Mononuclear cell (primary cell): Measurements from ENCODE around the gene NPC1L1. TPM values are rescaled to one million over a fixed set of nuclear protein-coding genes. Genes with fewer than 3 reads are reported as not detected.
"Not testable (repeated sequence)": the region's sequence is repeated elsewhere in the genome, so short reads cannot be mapped to it uniquely, and the experiment has no call there.

ENCODE experiments used
- H3K27me3 ChIP-seq: 2 replicates; pipeline ENCODE4 v1.6.0; 2011; ENCODE audit warnings: low read length, control low read depth; ENCODE audit not compliant: insufficient read depth
- H3K4me1 ChIP-seq: 2 replicates; pipeline ENCODE4 v1.5.1; 2011; ENCODE audit warnings: mild to moderate bottlenecking, low read length, control low read depth; ENCODE audit not compliant: insufficient read depth
- H3K4me3 ChIP-seq: 2 replicates; pipeline ENCODE4 v1.5.1; 2011; ENCODE audit warnings: mild to moderate bottlenecking, low read length, moderate library complexity
- H3K9me3 ChIP-seq: 2 replicates; pipeline ENCODE4 v1.5.1; 2011; ENCODE audit warnings: low read depth, mild to moderate bottlenecking, control low read depth, low read length
- total RNA-seq: library from RNA; depleted of rRNA; stranded (reverse); fragments of >200 nt; gene quantifications from one replicate; pipeline ENCODE4 v1.2.3, GENCODE V29; 2012

Gene NPC1L1
- total RNA-seq, 1 donor = not detected

DNA sequence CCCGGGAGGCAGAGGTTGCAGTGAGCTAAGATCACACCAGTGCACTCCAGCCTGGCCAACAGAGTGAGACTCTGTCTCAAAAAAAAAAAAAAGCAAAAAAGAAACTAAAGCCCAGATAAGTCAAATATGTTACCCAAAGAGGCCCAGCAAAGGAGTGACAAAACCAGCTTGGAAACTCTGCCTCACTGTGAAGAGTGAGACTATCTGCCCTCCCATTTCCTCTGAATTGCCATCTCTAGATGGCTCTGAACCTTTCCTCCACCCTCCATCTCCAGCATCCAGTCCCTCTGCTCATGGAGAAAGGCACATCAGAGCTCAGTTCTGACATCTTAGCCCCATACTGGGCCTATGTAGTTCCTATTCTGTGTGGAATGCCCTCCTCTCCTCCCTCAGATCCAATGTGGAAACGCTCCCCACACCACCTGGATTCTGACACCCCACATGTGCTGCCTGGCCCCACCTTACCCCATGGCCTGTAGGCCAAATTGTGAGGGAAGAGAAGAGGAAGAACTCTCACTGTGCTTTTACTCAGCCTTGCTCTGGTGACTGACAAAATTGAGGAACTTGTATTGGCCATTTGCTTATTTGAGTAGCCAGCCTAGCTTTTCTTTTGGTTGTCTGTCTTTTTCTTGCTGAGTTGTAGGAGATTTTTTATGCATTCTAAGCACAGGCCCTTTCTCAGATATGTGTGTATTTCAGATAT lies 32.7 kb downstream of the NPC1L1 start:
- Histone ChIP-seq H3K9me3 (no peaks in the 10 kb centered on the region), H3K4me3 (no peak overlapping the region), H3K4me1 (no peaks in the 10 kb centered on the region)

DNA sequence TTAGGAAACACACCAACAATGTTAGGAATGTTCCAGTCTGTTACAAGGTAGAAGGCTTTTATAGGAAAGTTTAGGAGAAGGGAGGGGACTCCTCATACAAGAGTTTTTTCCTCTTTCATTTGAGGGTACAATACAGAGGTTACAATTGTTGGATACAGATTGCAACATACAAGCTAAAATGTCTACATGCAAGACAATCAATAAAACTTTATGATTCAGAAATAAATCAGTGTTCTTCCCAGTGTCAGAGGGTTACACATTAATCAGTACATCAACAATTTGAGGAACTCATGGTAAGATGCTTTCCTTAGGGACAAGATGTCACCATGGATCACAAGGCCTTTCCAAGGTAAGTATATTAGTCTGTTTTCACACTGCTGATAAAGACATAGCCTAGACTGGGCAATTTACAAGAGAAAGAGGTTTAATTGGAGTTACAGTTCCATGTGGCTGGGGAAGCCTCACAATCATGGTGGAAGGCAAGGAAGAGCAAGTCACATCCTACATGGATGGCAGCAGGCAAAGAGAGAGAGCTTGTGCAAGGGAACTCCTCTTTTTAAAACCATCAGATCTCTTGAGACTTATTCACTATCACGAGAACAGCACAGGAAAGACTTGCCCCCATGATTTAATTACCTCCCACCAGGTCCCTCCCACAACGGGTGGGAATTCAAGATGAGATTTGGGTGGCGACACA lies 34.4 kb downstream of the NPC1L1 start:
- H3K27me3 ChIP-seq, H3K4me3 ChIP-seq, H3K9me3 ChIP-seq, H3K4me1 ChIP-seq: not testable (repeated sequence)

More for the DNA sequence above, 32.7 kb downstream of the NPC1L1 start:
- H3K27me3 ChIP-seq = no peaks in the 10 kb centered on the region

DNA sequence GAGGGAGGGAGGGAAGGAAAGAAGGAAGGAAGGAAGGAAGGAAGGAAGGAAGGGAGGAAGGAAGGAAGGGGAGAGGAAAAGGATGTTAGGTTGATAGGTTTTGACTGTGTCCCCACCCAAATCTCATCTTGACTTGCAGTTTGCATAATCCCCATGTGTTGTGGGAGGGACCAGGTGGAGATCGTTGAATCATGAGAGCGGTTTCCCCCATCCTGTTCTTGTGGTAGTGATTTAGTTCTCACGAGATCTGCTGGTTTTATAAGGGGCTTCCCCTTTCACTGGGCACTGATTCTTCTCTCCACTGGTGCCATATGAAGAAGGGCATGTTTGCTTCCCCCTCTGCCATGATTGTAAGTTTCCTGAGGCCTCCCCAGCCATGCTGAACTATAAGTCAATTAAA lies 35.5 kb downstream of the NPC1L1 start:
- Histone ChIP-seq H3K4me3 (no peak overlapping the region), H3K4me1 (no peaks in the 10 kb centered on the region), H3K27me3 (no peaks in the 10 kb centered on the region), H3K9me3 (no peaks in the 10 kb centered on the region)

DNA sequence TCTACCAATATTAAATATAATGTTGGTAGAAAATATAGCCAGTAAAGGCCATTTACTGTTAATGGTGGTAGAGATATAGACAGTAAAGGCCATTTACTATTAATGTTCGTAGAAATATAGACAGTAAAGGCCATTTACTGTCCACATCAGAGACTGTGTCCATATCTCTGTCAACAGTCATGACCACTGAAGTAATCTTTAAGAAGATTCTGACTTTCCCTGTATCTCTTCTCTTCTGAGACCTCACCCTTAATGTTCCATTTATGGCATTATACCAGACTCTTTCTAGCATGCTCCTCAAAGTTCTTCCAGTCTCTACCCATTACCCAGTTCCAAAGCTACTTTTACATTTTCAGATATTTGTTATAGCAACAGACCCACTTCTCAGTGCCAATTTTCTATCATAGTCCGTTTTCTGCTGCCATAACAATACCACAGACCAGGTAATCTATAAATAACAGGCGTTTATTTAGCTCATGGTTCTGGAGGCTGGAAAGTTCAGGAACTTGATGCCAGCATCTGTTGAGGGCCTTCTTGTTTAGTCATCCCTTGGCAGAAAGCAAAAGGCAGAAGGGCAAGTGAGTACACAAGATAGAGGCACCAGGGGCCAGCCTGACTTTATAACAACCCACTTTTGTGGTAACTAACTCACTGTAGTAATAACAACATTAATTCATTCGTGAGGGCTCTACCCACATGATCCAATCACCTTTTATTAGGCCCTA lies 42.7 kb downstream of the NPC1L1 start:
- Histone ChIP-seq H3K4me3 (no peak overlapping the region), H3K4me1 (no peaks in the 10 kb centered on the region), H3K27me3 (peaks cover 4% of the 10 kb centered on the region), H3K9me3 (no peaks in the 10 kb centered on the region)

DNA sequence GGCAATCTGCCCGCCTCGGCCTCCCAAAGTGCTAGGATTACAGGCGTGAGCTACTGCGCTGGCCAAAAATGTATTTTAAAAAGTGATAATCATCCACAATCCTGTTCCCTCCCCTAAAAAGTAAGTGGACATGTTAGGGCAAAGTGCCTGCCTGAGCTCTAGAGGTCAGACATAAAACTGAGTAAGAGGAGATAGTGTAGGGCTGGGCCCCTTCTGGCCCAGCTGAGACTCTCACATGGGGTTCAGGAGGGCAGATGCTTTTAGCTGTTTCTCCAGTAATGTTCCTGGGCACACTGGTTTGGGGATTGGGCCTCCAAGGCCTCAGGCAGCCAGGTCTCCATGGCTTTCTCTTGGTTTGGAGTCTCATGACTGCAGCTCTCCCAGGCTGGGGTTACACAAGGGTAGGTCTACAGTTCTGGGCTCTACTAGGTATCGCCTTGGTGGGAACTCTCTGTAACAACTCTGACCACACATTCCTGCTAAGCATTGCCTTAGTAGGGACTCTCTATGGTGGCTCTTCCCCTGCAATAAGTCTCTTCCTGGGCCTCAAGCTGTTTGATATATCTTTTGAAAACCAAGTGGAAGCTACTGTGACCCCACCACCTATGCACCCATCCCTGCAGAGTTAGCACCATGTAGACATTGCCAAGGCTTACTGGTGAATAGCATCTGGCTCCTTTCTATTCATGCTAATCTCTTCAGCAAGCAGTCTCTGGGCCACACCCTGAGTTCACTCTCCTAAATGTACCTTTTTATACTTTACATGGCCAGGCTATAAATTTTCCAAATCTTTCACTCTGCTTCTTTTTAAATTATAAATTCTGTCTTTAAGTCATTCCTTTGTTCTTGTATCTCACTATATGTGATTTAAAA lies 43.7 kb downstream of the NPC1L1 start:
- Histone ChIP-seq H3K4me1 (no peaks in the 10 kb centered on the region), H3K9me3 (no peaks in the 10 kb centered on the region), H3K4me3 (no peak overlapping the region), H3K27me3 (peaks cover 4% of the 10 kb centered on the region)

DNA sequence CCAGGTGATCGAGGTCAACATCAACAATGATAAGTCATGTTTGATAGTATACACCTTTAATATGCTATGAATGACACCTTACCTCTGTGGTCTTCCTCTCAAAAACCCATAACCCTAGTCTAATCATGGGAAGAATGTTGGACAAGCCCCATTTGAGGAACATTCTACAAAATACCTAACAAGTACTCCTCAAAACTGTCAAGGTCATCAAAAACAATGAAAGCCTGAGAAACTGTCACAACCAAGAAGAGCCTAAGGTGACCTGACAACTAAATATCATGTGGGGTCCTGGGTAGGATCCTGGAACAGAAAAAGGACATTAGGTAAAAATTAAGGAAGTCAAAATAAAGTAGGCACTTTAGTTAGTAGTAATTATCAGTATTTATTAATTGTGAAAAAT lies 44.7 kb downstream of the NPC1L1 start:
- Histone ChIP-seq H3K4me1 (no peaks in the 10 kb centered on the region), H3K27me3 (peaks cover 4% of the 10 kb centered on the region), H3K4me3 (no peak overlapping the region), H3K9me3 (no peaks in the 10 kb centered on the region)

DNA sequence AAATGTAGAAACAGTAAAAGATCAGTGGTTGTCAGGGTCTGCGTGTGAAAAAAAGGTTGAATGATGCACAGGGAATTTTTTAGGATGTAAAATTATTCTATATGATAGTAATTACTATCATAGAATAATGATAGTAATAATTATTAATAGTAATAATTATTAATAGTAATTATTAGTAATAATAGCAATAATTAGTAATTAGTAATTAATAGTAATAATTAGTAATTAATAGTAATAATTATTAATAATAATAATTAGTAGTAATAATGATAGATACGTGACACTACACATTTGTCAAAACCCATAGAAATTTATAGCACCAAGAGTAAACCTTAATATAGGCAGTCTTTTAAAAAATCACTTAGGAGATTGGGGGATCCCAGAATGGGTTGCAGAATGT lies 46.2 kb downstream of the NPC1L1 start:
- Histone ChIP-seq H3K4me1 (peaks cover 3% of the 10 kb centered on the region), H3K4me3 (no peak overlapping the region), H3K27me3 (peaks cover 4% of the 10 kb centered on the region)

DNA sequence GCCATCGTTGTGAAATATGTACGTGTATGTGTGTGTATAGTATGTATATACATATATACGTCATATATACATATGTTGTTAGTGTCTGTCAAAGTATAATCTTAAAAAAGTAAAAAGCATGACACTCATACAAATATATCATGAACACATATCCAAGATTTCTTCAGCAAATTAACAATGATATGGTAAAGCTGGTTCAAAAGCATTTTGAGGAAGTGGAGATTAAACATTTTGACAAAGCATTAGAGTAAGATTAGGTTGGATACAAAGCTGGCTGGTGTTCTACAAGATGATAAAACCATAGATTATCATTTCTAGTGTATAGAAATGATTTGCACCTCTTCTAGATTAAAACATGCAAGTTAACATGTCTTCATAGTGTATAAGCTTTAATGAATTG lies 49.9 kb downstream of the NPC1L1 start:
- peaks cover 4% of the 10 kb centered on the region for H3K27me3 ChIP-seq
- H3K9me3 ChIP-seq = no peaks in the 10 kb centered on the region
- H3K4me1 ChIP-seq = peaks cover 34% of the 10 kb centered on the region
- peak overlapping the region; percentile 65 for H3K4me3 ChIP-seq

More for the DNA sequence above, 46.2 kb downstream of the NPC1L1 start:
- no peaks in the 10 kb centered on the region for H3K9me3 ChIP-seq

DNA sequence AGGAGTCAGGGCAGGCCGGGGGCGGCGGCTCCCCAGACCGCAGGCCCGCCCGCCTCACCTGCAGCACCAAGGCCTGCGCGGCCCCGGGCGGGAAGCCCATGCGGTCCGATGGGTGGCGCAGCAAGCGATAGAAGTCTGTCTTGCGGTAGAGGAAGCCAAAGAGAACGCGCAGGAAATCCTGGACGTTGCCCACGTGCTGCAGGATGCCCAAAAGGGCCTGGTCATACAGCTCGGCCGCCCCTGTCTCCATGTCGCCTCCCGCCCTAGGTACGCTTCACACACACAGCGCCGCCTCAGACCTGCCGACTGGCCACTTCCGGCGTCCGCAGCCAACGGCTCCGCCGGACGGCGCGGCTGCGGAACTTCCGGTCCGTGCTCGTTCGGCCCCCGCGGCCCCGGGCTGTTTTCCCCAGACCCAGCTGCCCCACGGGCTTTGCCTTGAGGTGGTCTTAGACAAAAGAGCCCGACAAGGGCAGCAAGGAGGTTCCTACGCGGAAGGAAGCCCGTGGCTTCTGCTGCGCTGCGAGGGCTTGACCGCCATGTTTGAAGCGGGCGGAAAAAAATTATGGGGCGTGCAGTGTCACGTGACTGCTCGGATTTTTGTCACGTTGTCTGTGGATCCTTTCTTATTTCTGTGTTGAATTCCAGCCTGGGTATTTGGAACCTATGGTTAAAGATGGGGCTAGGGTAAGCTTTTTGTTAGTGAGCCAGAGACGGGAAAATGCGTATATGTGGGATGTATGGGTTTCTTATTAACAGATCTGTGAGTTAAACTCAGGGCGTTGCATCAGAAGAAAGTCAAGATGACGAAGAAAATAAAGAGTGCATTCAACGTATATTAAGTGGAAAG lies 50.6 kb downstream of the NPC1L1 start, which contains the start of gene NUDCD3:
NUDCD3 (minus strand) TSS at position 308 of the 850 bp plus-strand sequence; CDS start at position 250, 58 bp downstream.
- peaks cover 40% of the 10 kb centered on the region for H3K4me1 ChIP-seq
- H3K4me3 ChIP-seq = peak within 1 kb of the TSS; percentile 65
- H3K9me3 ChIP-seq = no peaks in the 10 kb centered on the region
- H3K27me3 ChIP-seq = peaks cover 4% of the 10 kb centered on the region

DNA sequence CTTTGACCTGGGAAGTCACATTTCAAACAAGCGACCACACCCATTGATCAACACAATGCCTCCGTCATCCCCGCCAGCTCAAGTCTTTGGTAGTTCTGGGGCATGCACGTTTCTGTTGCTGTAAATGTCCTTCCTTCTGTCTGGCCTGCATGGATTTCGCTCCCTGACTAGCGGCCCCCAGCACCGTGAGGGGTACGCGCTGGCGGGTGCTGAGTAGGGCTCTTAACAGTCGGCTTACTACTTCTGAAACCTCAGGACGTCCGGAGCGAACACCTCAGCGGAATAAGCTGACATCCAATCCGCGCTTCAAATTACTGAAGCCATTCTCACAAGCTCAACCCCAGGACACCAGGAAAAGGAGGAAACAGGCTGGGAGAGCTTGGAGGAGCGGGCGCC lies 51.2 kb downstream of the NPC1L1 start:
- H3K4me3 ChIP-seq = peak overlapping the region; percentile 65
- H3K9me3 ChIP-seq = no peaks in the 10 kb centered on the region
- no peaks in the 10 kb centered on the region for H3K27me3 ChIP-seq
- peaks cover 44% of the 10 kb centered on the region for H3K4me1 ChIP-seq

DNA sequence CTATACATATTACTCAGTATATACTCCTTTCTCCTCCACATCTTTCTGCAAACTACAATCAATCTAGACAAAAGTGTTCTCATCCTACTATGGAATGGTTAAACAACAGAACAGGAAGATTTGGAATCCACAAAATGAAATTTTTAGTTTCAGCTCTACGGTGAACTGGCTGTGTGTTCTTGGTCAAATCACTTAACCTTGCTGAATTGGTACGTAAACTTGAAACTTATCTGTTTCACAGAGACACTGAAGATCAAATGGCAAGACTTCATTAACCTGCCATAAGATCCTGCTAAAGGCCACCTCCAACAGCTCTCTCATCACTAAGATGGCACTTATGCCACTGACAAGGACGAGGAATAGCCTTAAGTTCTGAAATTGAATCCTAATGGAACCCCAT lies 52.2 kb downstream of the NPC1L1 start:
- H3K4me3 ChIP-seq = no peak overlapping the region
- no peaks in the 10 kb centered on the region for H3K9me3 ChIP-seq
- no peaks in the 10 kb centered on the region for H3K27me3 ChIP-seq
- peaks cover 46% of the 10 kb centered on the region for H3K4me1 ChIP-seq

DNA sequence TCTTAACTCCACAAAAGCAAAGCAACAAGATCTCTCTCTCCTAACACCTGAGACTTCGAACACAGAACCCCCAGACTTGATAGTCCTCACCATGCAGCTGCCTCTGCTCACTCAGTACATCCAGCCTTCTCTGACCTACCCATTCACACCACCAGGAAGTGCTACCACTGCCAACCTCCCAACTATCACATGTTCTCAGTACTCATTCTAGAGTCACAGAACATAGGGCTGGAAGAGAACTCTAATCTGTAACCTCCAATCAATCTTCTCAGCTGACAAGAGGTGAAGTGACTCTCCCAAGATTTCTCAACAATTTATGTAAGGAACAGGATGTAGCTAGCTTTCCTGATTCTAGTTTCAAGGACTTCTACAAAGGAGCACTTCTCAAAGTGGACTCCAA lies 54.4 kb downstream of the NPC1L1 start:
- no peaks in the 10 kb centered on the region for H3K27me3 ChIP-seq
- no peak overlapping the region for H3K4me3 ChIP-seq
- H3K4me1 ChIP-seq = peaks cover 46% of the 10 kb centered on the region
- H3K9me3 ChIP-seq = peaks cover 12% of the 10 kb centered on the region

DNA sequence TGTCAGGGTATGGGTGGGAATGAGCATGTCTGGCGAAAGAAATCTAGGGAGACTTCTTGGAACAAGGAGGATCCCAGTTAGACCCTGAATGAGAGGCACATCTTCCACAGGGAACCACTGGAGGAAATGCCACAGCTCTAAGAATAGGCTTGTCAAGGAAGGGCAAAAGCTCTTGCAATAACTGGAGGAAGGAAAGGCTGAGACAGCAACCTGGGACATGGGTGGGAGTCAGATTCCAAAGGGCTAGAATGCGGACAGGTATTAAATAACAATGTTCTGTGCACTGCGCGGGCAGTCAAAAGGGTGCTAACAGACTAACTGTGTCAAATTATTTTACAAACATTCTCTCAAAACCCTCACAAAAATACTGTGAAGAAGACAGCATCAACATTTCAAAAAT lies 55.1 kb downstream of the NPC1L1 start:
- no peaks in the 10 kb centered on the region for H3K27me3 ChIP-seq
- H3K4me1 ChIP-seq = peaks cover 46% of the 10 kb centered on the region
- no peak overlapping the region for H3K4me3 ChIP-seq
- H3K9me3 ChIP-seq = peaks cover 12% of the 10 kb centered on the region
